Stimulated activated CD4-positive, alpha-beta T cell treated with anti-CD3 and anti-CD28 coated beads, Interleukin-1b, Interleukin-23, amount 100 ng/mL, for 4 hours (primary cell): ENCODE data around the gene ARIH2.
A peak's percentile ranks its signal among the peaks of the same experiment; 100 is the strongest.
"Not testable (repeated sequence)": the region's sequence is repeated elsewhere in the genome, so short reads cannot be mapped to it uniquely, and the experiment has no call there.

Experiments used
- DNase-seq, 2 donors: peaks; one replicate each; pipeline ENCODE4 v3.0.0-alpha.2; 2020; ENCODE audit warnings: low read depth in 2 of 2

ARIH2 gene

GRCh38 chr3:48918388-48919214 is at the start of gene ARIH2:
Gene ARIH2 (plus strand): TSS chr3:48918842. CDS start chr3:48927559, 8,717 bp downstream.
- DNase-seq, result peak; percentile 69 to 78

DNA sequence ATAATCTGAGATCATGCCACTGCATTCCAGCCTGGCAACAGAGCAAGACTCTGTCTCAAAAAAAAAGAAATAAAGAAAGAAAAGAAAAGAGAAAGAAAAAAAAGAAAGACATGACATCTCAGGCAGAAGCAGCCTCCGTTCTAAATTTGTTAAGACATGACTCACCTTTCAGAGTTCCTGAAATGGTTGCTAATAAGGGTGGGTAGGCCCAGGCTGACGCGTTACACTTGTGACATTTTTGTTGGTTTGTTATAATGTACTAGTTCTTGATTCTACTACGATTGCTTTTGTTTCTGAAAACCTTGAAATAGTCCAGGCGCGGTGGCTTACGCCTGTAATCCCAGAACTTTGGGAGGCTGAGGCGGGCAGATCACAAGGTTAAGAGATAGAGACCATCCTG is 41.0 kb upstream of the ARIH2 start:
- no peak for DNase-seq

DNA sequence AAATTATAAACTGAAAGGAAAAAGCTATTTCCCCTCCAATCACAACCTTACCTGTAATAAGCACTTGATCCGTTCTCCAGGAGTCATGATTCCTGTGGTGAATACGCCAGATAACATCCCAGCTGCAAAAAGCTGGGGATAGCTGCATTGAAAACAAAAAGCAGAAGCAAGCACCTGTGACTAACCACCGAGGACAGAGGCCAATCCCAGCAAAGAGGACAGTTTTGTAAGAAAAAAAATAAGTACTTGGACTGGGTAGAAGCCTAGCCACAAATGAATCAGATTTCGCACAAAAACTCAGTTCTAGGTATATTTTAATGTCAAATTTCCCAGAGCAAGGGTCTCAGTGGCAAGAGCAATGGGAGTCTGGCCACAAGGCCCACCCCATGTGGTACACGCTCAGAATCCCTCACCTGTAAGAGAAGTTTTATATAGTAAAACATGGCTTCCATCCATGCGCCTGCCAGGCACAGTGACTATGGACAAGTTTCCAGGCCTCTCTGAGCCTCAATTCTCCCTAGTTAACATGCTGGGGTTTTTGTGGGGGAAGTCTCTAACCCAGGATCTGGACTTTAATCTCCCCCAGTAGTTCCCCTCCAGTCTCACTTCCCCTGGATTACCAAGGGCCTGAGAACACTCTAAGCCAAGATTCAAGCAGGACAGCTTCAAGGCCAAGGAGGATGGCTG is 39.2 kb upstream of the ARIH2 start:
- no peak for DNase-seq

GRCh38 chr3:48879994-48880377 is 38.7 kb upstream of the ARIH2 start:
- no peak for DNase-seq

DNA sequence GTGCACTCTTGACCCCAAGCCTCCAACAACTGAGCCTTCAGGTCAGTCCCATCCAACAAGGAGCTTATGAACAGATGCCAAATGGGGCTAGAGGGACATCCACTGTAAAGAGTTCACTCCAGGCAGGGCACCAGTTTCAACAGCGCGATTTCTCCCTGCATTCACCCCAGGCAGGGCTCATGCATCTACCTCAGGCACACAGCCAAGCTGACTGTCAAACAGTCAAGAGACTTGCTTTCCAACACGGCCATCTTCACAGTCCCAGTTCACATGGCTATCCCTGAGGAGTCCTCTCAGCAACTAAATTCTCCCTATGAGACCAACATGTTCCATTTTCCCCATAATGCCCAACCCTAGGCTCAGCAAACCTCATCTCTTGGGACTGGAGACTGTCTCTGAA is 37.6 kb upstream of the ARIH2 start:
- DNase-seq, result no peak

DNA sequence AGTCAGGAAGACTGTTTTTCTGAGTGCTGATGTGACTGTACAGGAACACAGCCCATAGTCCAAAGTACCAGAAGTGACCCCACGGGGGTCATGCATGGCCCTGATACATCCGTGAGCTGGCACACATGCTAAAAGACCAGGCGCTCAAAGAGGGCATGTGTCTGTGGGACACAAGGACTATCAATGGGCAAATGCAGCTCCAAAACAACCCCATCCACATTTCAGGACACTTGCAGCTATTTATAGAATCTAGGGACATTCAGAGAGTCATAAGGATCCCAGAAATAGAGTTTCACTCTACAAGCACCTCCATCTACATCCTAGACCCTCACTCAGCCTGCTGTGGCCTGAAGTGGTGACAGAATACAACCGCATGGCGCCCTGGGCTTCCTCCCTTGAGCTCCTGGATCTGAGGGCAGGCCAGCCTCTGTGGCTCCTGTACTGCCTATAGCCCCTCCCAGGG is 37.0 kb upstream of the ARIH2 start:
- DNase-seq, result no peak

- no peak for DNase-seq
Observed at GRCh38 chr3:48885753-48886152, 32.9 kb upstream of the ARIH2 start.

DNA sequence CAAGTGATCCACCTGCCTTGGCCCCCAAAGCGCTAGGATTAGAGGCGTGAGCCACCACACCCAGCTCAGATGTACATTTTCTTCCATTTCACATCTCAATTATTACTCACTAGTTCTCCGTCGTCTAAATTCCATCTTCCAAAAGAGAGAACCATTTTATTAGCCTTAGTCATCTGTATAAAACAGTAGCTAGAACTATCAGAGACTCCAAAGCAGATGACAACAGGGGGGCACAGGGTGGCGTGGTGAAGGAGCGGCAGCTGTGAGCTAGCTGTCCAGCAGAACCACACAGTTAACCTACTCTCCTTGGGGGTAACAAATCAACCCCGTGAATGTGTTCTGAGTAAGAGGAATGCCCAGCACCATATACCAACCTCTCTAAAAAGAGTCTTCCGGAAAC is 27.0 kb upstream of the ARIH2 start:
- DNase-seq, result no peak

GRCh38 chr3:48894516-48894915 is 24.1 kb upstream of the ARIH2 start:
- no peak for DNase-seq

DNA sequence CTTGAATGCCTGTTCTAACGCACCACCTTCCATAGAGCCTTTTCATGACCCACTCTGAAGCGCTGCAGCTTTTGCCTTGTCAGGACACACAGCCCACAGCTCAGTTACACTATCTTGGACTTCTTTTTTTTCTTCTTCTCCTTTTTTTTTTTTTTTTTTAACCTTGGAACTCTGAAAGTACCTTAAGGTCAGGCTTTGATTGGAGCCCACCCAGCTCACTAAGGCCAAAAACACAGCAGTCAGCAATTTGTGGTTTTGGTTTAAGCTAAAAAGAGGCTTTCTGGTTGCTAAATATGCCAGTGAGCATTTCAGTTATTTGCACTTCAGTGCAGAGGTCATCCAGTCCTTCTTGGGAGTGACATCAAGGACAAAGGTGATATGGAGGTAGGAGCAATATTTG is 21.7 kb upstream of the ARIH2 start:
- DNase-seq, result no peak

GRCh38 chr3:48897460-48898376 is 20.9 kb upstream of the ARIH2 start:
- no peak for DNase-seq

DNA sequence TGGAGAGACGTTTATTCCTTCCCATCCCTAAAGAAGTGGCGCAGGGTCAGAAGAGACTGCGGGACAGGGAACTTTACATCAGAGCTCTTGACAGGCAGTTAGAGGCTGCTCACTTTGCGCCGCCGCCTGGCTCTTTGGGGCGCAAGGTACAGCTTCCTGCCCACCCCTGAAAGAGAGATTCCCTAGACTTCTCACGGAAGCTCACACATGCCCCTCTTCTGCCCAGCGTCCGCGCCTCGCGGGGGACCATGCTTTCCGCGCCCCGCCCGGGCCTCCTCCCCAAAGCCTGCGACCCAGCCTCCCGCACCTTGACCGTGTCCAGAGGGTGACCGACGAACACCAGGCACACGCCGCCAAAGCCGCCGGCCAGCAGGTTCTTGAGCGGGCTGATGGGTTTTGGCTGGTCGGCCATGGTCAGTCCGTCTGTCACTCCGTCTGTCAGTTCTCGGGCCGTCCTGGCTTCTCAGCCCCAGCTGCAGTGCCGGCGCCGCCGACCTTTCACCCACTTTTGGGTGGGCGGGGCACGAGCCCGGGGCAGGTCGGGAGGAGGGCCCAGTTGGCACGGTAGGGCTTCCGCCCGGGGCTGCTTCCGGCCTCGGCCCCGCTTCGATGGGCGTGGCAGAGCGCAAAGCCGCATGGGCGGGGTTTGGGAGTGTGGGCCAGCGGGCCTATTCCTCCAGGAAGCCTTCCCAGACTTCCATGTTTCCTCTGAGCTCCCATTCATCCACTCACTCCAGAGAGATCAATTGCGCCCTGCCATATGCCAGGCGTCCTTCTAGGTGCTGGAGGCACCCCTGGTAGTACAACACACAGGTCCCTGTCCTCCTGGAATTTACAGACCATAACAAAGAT is 20.0 kb upstream of the ARIH2 start, which contains the start of gene SLC25A20:
TSS of gene SLC25A20 (minus strand) at position 500 of the 852 bp plus-strand sequence. CDS start at position 412, 88 bp downstream.
- DNase-seq, result peak; percentile 85 to 90

- no peak for DNase-seq
Observed at GRCh38 chr3:48899273-48899672, 19.4 kb upstream of the ARIH2 start.

DNA sequence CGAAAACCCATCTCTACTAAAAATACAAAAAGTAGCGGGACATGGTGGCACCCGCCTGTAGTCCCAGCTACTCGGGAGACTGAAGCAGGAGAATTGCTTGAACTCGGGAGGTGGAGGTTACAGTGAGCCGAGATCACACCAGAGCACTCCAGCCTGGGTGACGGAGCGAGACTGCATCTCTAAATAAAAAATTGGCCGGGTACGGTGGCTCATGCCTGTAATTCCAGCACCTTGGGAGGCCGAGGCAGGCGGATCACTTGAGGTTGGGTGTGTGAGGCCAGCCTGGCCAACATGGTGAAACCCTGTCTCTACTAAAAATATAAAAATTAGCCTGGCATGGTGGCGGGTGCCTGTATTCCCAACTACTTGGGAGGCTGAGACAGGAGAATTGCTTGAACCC is 11.6 kb upstream of the ARIH2 start:
- DNase-seq, result not testable (repeated sequence)

- DNase-seq, result no peak
Observed at GRCh38 chr3:48915296-48915695, 3.3 kb upstream of the ARIH2 start.

DNA sequence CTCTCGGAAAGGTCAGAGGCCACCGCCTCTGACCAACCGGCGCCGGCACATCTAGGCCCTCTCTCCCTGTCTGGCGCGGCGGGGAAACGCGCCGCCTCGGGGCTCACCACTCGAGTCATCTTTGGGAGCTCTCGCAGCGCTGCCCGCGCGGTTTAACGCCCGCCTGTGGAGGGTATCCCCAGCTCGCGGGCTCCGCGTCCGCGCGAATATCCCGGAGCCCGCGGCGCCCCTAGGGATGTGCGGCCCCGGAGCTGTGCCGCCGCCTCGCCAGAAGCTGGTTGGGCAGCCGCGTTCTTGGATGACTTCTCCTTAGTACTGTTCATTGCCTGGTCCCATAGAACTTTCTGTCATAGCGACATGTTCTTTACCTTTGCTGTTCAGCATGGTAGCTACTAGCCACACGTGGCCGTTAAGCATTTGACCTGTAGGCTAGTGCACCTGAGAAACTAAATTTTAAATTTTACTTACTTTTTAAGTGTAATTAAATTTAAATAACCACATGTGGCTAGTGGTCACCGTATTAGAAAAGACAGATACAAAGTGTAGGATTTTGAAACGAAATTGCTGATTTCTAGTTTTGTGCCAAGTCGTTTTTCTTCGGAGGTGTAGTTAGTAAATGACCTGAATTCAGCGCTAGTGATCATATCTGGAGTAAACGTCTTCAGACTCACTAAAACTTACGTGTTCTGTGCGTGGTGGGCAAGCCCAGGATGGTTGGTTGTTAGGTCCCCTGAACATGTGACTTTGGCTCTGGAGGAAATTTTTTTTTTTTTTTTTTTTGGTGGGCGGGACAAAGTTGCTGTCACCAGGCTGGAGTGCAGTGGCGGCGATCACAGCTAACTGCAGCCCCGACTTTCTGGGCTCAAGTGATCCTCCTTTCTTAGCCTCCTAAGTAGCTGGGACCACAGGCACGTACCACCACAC is 835 bp downstream of the ARIH2 start:
- peak; percentile 22 to 26 for DNase-seq

DNA sequence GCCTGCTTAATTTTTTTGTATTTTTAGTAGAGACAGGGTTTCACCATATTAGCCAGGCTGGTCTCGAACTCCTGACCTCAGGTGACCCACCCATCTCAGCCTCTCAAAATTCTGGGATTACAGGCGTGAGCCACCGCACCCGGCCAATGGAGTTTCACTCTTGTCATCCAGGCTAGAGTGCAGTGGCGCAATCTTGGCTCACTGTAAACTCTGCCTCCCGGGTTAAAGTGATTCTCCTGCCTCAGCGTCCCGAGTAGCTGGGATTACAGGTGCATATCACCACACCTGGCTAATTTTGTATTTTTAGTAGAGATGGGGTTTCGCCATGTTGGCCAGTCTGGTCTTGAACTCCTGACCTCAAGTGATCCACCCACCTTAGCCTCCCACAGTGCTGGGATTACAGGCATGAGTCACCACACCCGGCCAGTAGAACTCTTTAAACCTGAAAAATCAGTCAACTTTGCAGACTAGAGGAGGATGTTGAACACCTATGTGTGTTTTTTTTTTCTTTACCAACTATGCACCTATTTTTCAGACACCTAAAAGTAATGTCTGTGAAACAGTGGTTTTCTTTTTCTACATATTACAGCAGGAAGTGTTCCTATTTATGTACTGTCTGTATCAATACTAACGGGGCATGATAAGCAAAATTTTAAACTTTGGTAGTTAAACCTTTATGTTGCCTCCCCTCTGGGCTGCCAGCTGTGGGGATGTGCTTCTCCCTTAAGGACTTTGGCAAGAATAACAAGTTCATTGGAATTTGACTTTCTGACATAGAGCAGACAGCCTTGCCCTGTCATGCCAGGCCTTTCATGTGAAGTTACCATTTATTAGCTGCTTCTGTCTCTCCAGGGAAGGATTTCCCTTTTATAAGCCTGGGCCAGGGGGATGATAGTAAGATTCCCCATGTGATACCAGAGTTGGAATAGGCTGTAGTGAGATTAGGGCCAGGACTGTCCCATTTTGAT is 8.1 kb downstream of the ARIH2 start:
- DNase-seq, result peak in 1 of 2 donors; percentile 4

DNA sequence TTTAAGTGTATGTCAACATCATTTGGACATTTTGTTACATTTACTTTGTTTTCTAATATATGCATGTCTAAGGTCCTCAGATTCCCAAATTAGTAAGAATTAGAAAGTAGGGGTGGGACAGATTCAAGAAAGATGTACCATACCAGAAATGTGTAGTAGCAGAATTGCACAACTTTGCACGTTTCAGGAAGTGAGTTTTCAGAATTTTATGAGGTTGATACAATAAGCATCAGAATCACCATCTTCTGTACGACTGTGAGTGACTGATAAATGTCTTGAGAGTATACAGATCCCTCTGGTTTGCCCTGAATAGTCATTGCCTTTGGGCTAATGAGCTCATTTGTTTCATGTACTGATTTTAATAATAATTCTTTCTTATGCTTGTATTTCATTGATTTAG is 9.3 kb downstream of the ARIH2 start:
- no peak for DNase-seq

- no peak for DNase-seq
Observed at GRCh38 chr3:48928679-48929078, 10.0 kb downstream of the ARIH2 start.
